NCI-H1092 treated with DMSO at 0.1 percent for 48 hours (cell line): ENCODE results near the gene WFIKKN2.
"Not testable (repeated sequence)": the region's sequence is repeated elsewhere in the genome, so short reads cannot be mapped to it uniquely, and the experiment has no call there.

Source experiments
- DNase-seq: peaks from one replicate; lab custom pipeline; 2025; lab: John Stamatoyannopoulos, UW

The WFIKKN2 gene, protein sequence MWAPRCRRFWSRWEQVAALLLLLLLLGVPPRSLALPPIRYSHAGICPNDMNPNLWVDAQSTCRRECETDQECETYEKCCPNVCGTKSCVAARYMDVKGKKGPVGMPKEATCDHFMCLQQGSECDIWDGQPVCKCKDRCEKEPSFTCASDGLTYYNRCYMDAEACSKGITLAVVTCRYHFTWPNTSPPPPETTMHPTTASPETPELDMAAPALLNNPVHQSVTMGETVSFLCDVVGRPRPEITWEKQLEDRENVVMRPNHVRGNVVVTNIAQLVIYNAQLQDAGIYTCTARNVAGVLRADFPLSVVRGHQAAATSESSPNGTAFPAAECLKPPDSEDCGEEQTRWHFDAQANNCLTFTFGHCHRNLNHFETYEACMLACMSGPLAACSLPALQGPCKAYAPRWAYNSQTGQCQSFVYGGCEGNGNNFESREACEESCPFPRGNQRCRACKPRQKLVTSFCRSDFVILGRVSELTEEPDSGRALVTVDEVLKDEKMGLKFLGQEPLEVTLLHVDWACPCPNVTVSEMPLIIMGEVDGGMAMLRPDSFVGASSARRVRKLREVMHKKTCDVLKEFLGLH

GRCh38 chr17:50835301-50836234 lies at the start of gene WFIKKN2:
TSS of gene WFIKKN2 (plus strand) at chr17:50835586. CDS start at chr17:50835938, 352 bp downstream.
- DNase-seq = no peak

DNA sequence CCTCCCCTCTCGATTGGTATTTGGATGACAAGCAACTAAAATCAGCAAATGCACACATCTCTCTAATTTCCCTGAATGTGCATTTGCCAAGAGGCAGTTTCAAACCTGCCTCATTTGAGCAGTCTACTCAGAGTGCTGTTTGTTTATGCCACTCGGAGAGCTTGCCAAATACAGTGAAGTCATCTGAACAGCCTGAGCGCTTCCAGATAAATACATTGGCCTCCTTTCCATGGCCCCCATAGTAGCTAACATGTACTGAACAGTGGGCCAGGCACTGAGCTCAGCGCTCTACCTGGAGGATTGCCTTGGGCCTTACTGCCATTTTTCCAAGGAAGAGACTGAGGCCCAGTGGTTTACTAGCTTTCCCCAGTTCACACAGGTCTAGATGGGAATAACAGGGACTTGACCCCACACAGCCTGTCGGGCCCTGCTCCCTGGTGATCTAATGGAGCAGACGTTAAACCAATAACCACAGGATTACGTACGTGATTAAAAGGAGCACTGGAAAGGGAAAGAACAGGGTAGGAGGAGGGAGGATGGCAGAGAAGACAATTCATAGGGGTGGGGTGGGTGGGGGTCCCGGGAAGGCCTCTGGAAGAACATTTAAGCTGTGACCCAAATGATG lies 49.3 kb upstream of the WFIKKN2 start:
- peak; percentile 16 for DNase-seq

GRCh38 chr17:50787106-50787505 lies 48.3 kb upstream of the WFIKKN2 start:
- DNase-seq = no peak

DNA sequence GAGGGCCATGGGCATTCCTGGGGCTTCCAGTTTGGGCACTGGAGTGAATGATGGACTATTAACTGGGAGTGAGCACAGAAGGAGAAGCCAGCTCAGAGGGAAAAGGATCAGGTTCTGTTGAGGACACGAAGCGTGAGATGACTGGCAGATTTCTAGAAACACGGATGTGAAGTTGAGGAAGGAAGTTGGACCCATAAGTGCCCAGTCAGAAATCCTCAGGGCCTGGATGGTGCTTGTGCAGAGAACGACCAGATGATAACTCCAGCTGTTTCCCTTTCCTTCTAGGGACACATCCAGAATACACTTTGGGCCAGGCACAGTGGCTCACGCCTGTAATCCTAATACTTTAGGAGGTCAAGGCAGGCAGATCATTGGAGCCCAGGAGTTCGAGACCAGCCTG lies 44.8 kb upstream of the WFIKKN2 start:
- DNase-seq = no peak

GRCh38 chr17:50792132-50792531 lies 43.3 kb upstream of the WFIKKN2 start:
- DNase-seq = no peak

GRCh38 chr17:50793007-50793406 lies 42.4 kb upstream of the WFIKKN2 start:
- no peak for DNase-seq

DNA sequence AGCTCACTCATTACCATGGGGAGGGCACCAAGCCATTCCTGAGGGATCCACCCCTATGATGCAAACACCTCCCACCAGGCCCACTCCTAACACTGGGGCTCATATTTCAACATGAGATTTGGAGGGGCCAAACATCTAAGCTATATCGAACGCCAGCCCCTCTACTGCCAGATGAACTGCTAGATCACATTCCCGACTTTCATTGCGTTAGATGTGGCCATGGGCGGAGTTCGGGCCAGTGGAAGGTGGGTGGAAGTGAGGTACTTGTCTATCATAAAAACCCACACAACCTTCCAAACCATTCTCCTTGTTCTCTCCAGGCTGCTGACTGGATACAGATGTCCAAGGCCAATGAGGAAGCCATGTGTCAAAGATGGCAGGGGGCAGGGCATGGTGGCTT lies 41.0 kb upstream of the WFIKKN2 start:
- no peak for DNase-seq

- DNase-seq = no peak
Measured at GRCh38 chr17:50797135-50797810, 38.1 kb upstream of the WFIKKN2 start.

- DNase-seq = no peak
Measured at GRCh38 chr17:50798424-50799288, 36.7 kb upstream of the WFIKKN2 start.

- DNase-seq = no peak
Measured at GRCh38 chr17:50799582-50799981, 35.8 kb upstream of the WFIKKN2 start.

- no peak for DNase-seq
Measured at GRCh38 chr17:50800196-50800700, 35.1 kb upstream of the WFIKKN2 start.

DNA sequence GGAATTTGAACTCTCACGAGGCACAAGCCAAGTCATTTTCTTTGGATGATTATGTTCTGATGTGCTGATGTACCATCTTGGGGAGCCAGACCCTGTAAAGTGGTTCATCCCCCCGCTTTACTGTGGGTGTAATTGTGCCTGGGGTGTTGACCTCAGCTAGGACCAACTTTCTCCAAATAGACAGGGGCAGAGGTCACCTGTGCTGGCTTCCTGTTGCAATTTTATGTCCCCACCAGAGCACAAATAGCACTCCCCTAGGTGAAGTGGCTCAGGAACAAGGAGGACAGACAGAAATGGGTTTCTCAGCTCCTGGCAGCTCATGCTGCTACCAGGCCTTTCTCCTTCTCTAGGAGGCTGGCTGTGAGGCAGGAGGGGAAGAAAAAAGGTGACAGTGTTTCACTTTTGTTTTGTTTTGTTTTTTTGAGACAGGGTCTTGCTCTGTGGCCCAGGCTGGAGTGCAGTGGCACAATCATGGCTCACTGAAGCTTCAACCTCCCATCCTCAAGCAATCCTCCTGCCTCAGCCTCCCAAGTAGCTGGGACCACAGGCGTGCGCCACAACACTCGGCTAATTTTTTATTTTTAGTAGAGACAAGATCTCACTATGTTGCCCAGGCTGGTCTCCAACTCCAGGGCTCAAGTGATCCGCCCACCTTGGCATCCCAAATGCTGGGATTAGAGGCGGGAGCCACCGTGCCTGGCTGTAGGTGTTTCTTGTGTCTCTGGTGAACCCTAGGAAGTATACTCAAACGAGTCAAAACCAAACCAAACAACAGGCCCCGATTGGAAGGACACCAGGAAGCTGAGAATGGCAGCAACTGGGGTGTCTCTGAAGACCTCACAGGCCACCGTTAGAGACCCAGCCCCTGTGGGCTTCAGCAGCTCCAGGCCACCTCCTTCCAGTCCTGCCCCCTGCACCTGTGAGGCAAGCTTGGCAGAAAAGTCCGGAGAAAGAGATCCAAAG lies 32.5 kb upstream of the WFIKKN2 start:
- no peak for DNase-seq

DNA sequence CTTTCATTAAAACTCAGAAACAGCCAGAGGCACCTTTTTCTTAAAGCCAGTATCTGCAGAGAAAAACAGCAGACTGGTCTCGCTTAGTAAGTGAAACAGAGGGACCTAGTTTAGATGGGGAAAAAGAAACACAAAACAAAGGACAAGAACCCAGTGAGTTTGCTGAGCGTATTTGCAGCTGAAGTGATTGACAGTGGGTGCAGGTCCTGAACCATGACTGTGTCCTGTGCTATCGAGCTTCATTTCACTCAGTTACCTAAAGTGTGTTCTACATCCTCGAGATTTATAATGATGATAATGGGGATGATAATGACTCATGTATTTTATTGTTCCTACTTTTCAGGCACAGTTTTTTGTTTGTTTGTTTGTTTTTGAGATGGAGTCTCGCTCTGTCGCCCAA lies 31.7 kb upstream of the WFIKKN2 start:
- no peak for DNase-seq

- DNase-seq = not testable (repeated sequence)
Measured at GRCh38 chr17:50804749-50805475, 30.5 kb upstream of the WFIKKN2 start.

GRCh38 chr17:50805486-50805885 lies 29.9 kb upstream of the WFIKKN2 start:
- DNase-seq = no peak

- peak; percentile 28 for DNase-seq
Measured at GRCh38 chr17:50806141-50806643, 29.2 kb upstream of the WFIKKN2 start.

GRCh38 chr17:50807009-50807408 lies 28.4 kb upstream of the WFIKKN2 start:
- DNase-seq = no peak

DNA sequence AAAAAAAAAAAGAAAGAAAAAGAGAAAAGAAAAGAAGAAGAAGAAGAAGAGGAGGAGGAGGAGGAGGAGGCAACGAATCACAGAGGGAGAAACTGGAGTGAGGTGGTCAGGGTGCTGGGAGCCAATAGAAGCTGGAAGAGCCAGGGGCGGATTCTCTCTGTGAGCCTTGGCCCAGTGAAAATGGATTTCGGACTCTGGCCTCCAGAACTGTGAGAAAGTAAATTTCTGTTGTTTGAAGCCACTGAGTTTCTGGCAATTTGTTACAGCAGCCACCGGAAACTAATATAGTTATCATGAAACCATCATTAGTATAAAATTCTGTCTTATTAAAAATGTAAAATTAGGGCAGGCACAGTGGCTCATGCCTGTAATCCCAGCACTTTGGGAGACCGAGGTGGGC lies 27.7 kb upstream of the WFIKKN2 start:
- no peak for DNase-seq
